Muscle of leg (tissue), 11 donors: Measurements from ENCODE around the gene CSPG5. TPM values are rescaled to one million over a fixed set of nuclear protein-coding genes. Genes with fewer than 3 reads are reported as not detected.

ENCODE experiments used
- DNase-seq: peaks from one replicate; pipeline ENCODE4 v3.0.0; 2013
- H3K27ac ChIP-seq: one replicate; pipeline ENCODE4 v1.5.1; 2013; ENCODE audit warnings: mild to moderate bottlenecking, low read length, control low read depth
- H3K27me3 ChIP-seq: one replicate; pipeline ENCODE4 v1.6.1; 2013; ENCODE audit warnings: low read length; ENCODE audit not compliant: control insufficient read depth, insufficient read depth
- H3K36me3 ChIP-seq: one replicate; pipeline ENCODE4 v1.6.1; 2013; ENCODE audit warnings: low read length; ENCODE audit not compliant: control insufficient read depth, insufficient read depth
- H3K4me1 ChIP-seq: one replicate; pipeline ENCODE4 v1.6.1; 2013; ENCODE audit warnings: low read length; ENCODE audit not compliant: control insufficient read depth, insufficient read depth
- H3K4me3 ChIP-seq: one replicate; pipeline ENCODE4 v1.5.1; 2013; ENCODE audit warnings: low read length, control low read depth
- H3K9me3 ChIP-seq: replicated peaks from 2 replicates; pipeline ENCODE4 v1.6.1; 2013; ENCODE audit warnings: low read depth, low read length; ENCODE audit not compliant: control insufficient read depth
- WGBS: methylation state at CpG from one replicate; pipeline ENCODE4 v1.1.5; 2013; ENCODE audit warnings: missing lambda C conversion rate; ENCODE audit not compliant: insufficient coverage; 5-methylcytosine and 5-hydroxymethylcytosine counted together
- polyA plus RNA-seq, 8 donors: library from polyadenylated mRNA; unstranded; fragments of 120-200 nt; gene quantifications; one replicate each; pipeline versions ENCODE4 v1.2.1 to v1.2.3, GENCODE V29; 2013; ENCODE audit warnings: inconsistent platforms in 1 of 8, low replicate concordance in 1 of 8; ENCODE audit not compliant: insufficient read length in 8 of 8, insufficient read depth in 1 of 8
- total RNA-seq: library from RNA; stranded (reverse); fragments of 120-200 nt; gene quantifications from one replicate; pipeline ENCODE4 v1.2.4, GENCODE V29; 2013

The CSPG5 gene
- total and polyA plus RNA-seq, 9 donors, result 1.2 to 2.3 (median 1.5) TPM

GRCh38 chr3:47523310-47524073 is 55.2 kb downstream of the CSPG5 start:
- DNase-seq, result no peak
- no peak overlapping the region for H3K4me3 ChIP-seq
- H3K4me1 ChIP-seq, result peaks cover 6% of the 10 kb centered on the region
- 58% methylated on average over 4 of the region's 4 CpGs for WGBS
- no peaks in the 10 kb centered on the region for H3K9me3 ChIP-seq
- no peaks in the 10 kb centered on the region for H3K36me3 ChIP-seq
- no peak overlapping the region for H3K27ac ChIP-seq
- no peaks in the 10 kb centered on the region for H3K27me3 ChIP-seq

GRCh38 chr3:47522082-47522987 is 56.3 kb downstream of the CSPG5 start:
- no peaks in the 10 kb centered on the region for H3K27me3 ChIP-seq
- peaks cover 6% of the 10 kb centered on the region for H3K4me1 ChIP-seq
- no peaks in the 10 kb centered on the region for H3K9me3 ChIP-seq
- peak; percentile 92 for DNase-seq
- 26% methylated on average over 13 of the region's 15 CpGs for WGBS
- H3K4me3 ChIP-seq, result no peak overlapping the region
- no peaks in the 10 kb centered on the region for H3K36me3 ChIP-seq
- H3K27ac ChIP-seq, result no peak overlapping the region

- Histone ChIP-seq H3K4me1 (peaks cover 6% of the 10 kb centered on the region), H3K9me3 (no peaks in the 10 kb centered on the region), H3K4me3 (no peak overlapping the region), H3K27me3 (no peaks in the 10 kb centered on the region), H3K27ac (no peak overlapping the region), H3K36me3 (no peaks in the 10 kb centered on the region)
- DNase-seq, result no peak
Measured at GRCh38 chr3:47520756-47521155, 57.9 kb downstream of the CSPG5 start.

- Histone ChIP-seq H3K4me1 (peaks cover 6% of the 10 kb centered on the region), H3K36me3 (no peaks in the 10 kb centered on the region), H3K9me3 (no peaks in the 10 kb centered on the region), H3K27ac (no peak overlapping the region), H3K27me3 (no peaks in the 10 kb centered on the region), H3K4me3 (no peak overlapping the region)
- WGBS, result no CpG with 5 or more reads among the region's 2 CpGs
- DNase-seq, result no peak
Measured at GRCh38 chr3:47517937-47518336, 60.7 kb downstream of the CSPG5 start.

- no peaks in the 10 kb centered on the region for H3K9me3 ChIP-seq
- no peaks in the 10 kb centered on the region for H3K27me3 ChIP-seq
- peaks cover 5% of the 10 kb centered on the region for H3K4me1 ChIP-seq
- H3K27ac ChIP-seq, result no peak overlapping the region
- H3K36me3 ChIP-seq, result peaks cover 7% of the 10 kb centered on the region
- WGBS, result 10% methylated on average over 2 of the region's 5 CpGs
- no peak overlapping the region for H3K4me3 ChIP-seq
- DNase-seq, result no peak
Measured at GRCh38 chr3:47515864-47516319, 62.8 kb downstream of the CSPG5 start.

DNA sequence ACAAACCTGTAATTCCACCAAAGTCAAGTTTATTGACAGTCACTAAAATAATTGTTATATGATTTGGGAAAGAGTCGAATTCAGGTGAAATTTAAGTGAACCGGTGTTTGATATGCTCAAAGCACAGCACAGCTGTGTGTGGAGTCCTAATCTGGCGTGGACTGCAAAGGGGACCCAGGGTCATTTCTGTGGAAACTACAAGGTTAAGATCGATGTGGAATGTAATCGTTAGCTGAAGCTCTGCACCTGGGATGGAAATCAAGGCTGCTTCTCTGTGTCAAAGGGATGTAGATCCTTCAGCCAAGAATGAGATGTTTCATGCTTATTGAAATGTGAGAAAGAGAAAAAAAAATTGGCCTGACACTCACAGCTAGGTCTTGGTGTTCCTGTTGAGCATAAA is 63.6 kb downstream of the CSPG5 start:
- no peak for DNase-seq
- WGBS, result 60% methylated on average over 5 of the region's 5 CpGs
- Histone ChIP-seq H3K36me3 (peaks cover 15% of the 10 kb centered on the region), H3K9me3 (no peaks in the 10 kb centered on the region), H3K27ac (no peak overlapping the region), H3K4me1 (peaks cover 5% of the 10 kb centered on the region), H3K27me3 (no peaks in the 10 kb centered on the region), H3K4me3 (no peak overlapping the region)

- peak within 1 kb of the TSS; percentile 97 for H3K27ac ChIP-seq
- DNase-seq, result peak; percentile 99
- no peaks in the 10 kb centered on the region for H3K9me3 ChIP-seq
- H3K4me3 ChIP-seq, result peak within 1 kb of the TSS; percentile 67
- H3K36me3 ChIP-seq, result peaks cover 25% of the 10 kb centered on the region
- under 1% methylated on average over 68 of the region's 71 CpGs for WGBS
- no peaks in the 10 kb centered on the region for H3K27me3 ChIP-seq
- peaks cover 5% of the 10 kb centered on the region for H3K4me1 ChIP-seq
Measured at GRCh38 chr3:47513125-47513929, 65.3 kb downstream of the CSPG5 start, which contains the start of gene ELP6. Gene ELP6, minus strand, starts transcription at chr3:47513712. Its CDS starts 122 bp downstream, at chr3:47513590.

GRCh38 chr3:47512416-47513124 is 66.1 kb downstream of the CSPG5 start:
- under 1% methylated on average over 24 of the region's 36 CpGs for WGBS
- Histone ChIP-seq H3K27ac (peak overlapping the region; percentile 97), H3K27me3 (no peaks in the 10 kb centered on the region), H3K36me3 (peaks cover 29% of the 10 kb centered on the region), H3K4me1 (peaks cover 5% of the 10 kb centered on the region), H3K4me3 (peak overlapping the region; percentile 67), H3K9me3 (no peaks in the 10 kb centered on the region)
- peak; percentile 56 for DNase-seq
